ENCODE results near the gene XXYLT1. TPM values are rescaled to one million over a fixed set of nuclear protein-coding genes. Genes with fewer than 3 reads are reported as not detected.

The XXYLT1 gene
- total RNA-seq, 1 experiment from 2014 or later, result 7.3 TPM

GRCh38 chr3:195105389-195105788, 165.6 kb downstream of the XXYLT1 start:
- no peaks in the 10 kb centered on the region for H3K27me3 ChIP-seq (ENCODE audit: low read length)
- H3K27ac ChIP-seq (ENCODE audit: low read length), result no peak overlapping the region
- H3K9ac ChIP-seq (ENCODE audit: low read length), result no peak overlapping the region
- peaks cover 6% of the 10 kb centered on the region for H3K4me1 ChIP-seq (ENCODE audit: low read length)
- H3K4me2 ChIP-seq (ENCODE audit: low read depth, low read length, poor library complexity, severe bottlenecking), result no peak overlapping the region
- H3K79me2 ChIP-seq (ENCODE audit: low read length), result no peaks in the 10 kb centered on the region
- H3K36me3 ChIP-seq (ENCODE audit: insufficient read depth, low read length), result no peaks in the 10 kb centered on the region
- no peak for DNase-seq
- no peak overlapping the region for H2AFZ ChIP-seq (ENCODE audit: low read length)
- no peaks in the 10 kb centered on the region for H3K9me2 ChIP-seq (replicated peaks; ENCODE audit: insufficient read depth, low read length)
- H3K4me3 ChIP-seq (ENCODE audit: low read length), result no peak overlapping the region
- no peaks in the 10 kb centered on the region for H3K9me3 ChIP-seq (ENCODE audit: low read length)
- peaks cover 23% of the 10 kb centered on the region for H4K20me1 ChIP-seq (ENCODE audit: insufficient read depth, low read depth, low read length)

- H3K4me3 ChIP-seq (ENCODE audit: low read length), result no peak overlapping the region
- no peaks in the 10 kb centered on the region for H3K27me3 ChIP-seq (ENCODE audit: low read length)
- no peak for DNase-seq
- H3K9me2 ChIP-seq (replicated peaks; ENCODE audit: insufficient read depth, low read length), result no peaks in the 10 kb centered on the region
- H3K79me2 ChIP-seq (ENCODE audit: low read length), result no peaks in the 10 kb centered on the region
- H3K4me2 ChIP-seq (ENCODE audit: low read depth, low read length, poor library complexity, severe bottlenecking), result no peak overlapping the region
- H3K27ac ChIP-seq (ENCODE audit: low read length), result no peak overlapping the region
- H2AFZ ChIP-seq (ENCODE audit: low read length), result no peak overlapping the region
- H3K9me3 ChIP-seq (ENCODE audit: low read length), result no peaks in the 10 kb centered on the region
- no peak overlapping the region for H3K9ac ChIP-seq (ENCODE audit: low read length)
- no peaks in the 10 kb centered on the region for H3K36me3 ChIP-seq (ENCODE audit: insufficient read depth, low read length)
- peaks cover 27% of the 10 kb centered on the region for H4K20me1 ChIP-seq (ENCODE audit: insufficient read depth, low read depth, low read length)
- peaks cover 6% of the 10 kb centered on the region for H3K4me1 ChIP-seq (ENCODE audit: low read length)
These were observed 166.6 kb downstream of the XXYLT1 start for GRCh38 chr3:195104340-195104739.

GRCh38 chr3:195103623-195104022, 167.3 kb downstream of the XXYLT1 start:
- Histone ChIP-seq H3K9ac (ENCODE audit: low read length) (no peak overlapping the region), H4K20me1 (ENCODE audit: insufficient read depth, low read depth, low read length) (peaks cover 30% of the 10 kb centered on the region), H3K27ac (ENCODE audit: low read length) (no peak overlapping the region)

GRCh38 chr3:195102609-195103467, 168.1 kb downstream of the XXYLT1 start:
- Histone ChIP-seq H3K9me3 (ENCODE audit: low read length) (no peaks in the 10 kb centered on the region), H3K36me3 (ENCODE audit: insufficient read depth, low read length) (no peaks in the 10 kb centered on the region), H4K20me1 (ENCODE audit: insufficient read depth, low read depth, low read length) (peaks cover 33% of the 10 kb centered on the region), H3K9me2 (replicated peaks; ENCODE audit: insufficient read depth, low read length) (no peaks in the 10 kb centered on the region), H3K4me1 (ENCODE audit: low read length) (peaks cover 6% of the 10 kb centered on the region), H3K27ac (ENCODE audit: low read length) (no peak overlapping the region), H3K4me3 (ENCODE audit: low read length) (no peak overlapping the region), H3K4me2 (ENCODE audit: low read depth, low read length, poor library complexity, severe bottlenecking) (no peak overlapping the region), H3K27me3 (ENCODE audit: low read length) (no peaks in the 10 kb centered on the region), H2AFZ (ENCODE audit: low read length) (no peak overlapping the region), H3K79me2 (ENCODE audit: low read length) (no peaks in the 10 kb centered on the region), H3K9ac (ENCODE audit: low read length) (no peak overlapping the region)
- no peak for DNase-seq

More at GRCh38 chr3:195103623-195104022, 167.3 kb downstream of the XXYLT1 start:
- Histone ChIP-seq H3K79me2 (ENCODE audit: low read length) (no peaks in the 10 kb centered on the region), H3K4me3 (ENCODE audit: low read length) (no peak overlapping the region), H3K4me1 (ENCODE audit: low read length) (peaks cover 6% of the 10 kb centered on the region), H3K27me3 (ENCODE audit: low read length) (no peaks in the 10 kb centered on the region), H3K9me3 (ENCODE audit: low read length) (no peaks in the 10 kb centered on the region), H2AFZ (ENCODE audit: low read length) (no peak overlapping the region), H3K9me2 (replicated peaks; ENCODE audit: insufficient read depth, low read length) (no peaks in the 10 kb centered on the region), H3K36me3 (ENCODE audit: insufficient read depth, low read length) (no peaks in the 10 kb centered on the region), H3K4me2 (ENCODE audit: low read depth, low read length, poor library complexity, severe bottlenecking) (no peak overlapping the region)
- DNase-seq, result no peak

GRCh38 chr3:195101927-195102608, 168.9 kb downstream of the XXYLT1 start:
- DNase-seq, result no peak
- Histone ChIP-seq H2AFZ (ENCODE audit: low read length) (no peak overlapping the region), H3K36me3 (ENCODE audit: insufficient read depth, low read length) (no peaks in the 10 kb centered on the region), H4K20me1 (ENCODE audit: insufficient read depth, low read depth, low read length) (peaks cover 38% of the 10 kb centered on the region), H3K27ac (ENCODE audit: low read length) (no peak overlapping the region), H3K9me3 (ENCODE audit: low read length) (no peaks in the 10 kb centered on the region), H3K9ac (ENCODE audit: low read length) (no peak overlapping the region), H3K4me2 (ENCODE audit: low read depth, low read length, poor library complexity, severe bottlenecking) (no peak overlapping the region), H3K4me3 (ENCODE audit: low read length) (no peak overlapping the region), H3K79me2 (ENCODE audit: low read length) (no peaks in the 10 kb centered on the region), H3K27me3 (ENCODE audit: low read length) (no peaks in the 10 kb centered on the region), H3K9me2 (replicated peaks; ENCODE audit: insufficient read depth, low read length) (no peaks in the 10 kb centered on the region), H3K4me1 (ENCODE audit: low read length) (peaks cover 6% of the 10 kb centered on the region)

GRCh38 chr3:195101001-195101583, 169.9 kb downstream of the XXYLT1 start:
- no peaks in the 10 kb centered on the region for H3K27me3 ChIP-seq (ENCODE audit: low read length)
- H2AFZ ChIP-seq (ENCODE audit: low read length), result no peak overlapping the region
- no peaks in the 10 kb centered on the region for H3K36me3 ChIP-seq (ENCODE audit: insufficient read depth, low read length)
- no peak for DNase-seq
- no peak overlapping the region for H3K9ac ChIP-seq (ENCODE audit: low read length)
- H3K4me1 ChIP-seq (ENCODE audit: low read length), result peaks cover 1% of the 10 kb centered on the region
- no peaks in the 10 kb centered on the region for H3K79me2 ChIP-seq (ENCODE audit: low read length)
- no peaks in the 10 kb centered on the region for H3K9me3 ChIP-seq (ENCODE audit: low read length)
- H3K27ac ChIP-seq (ENCODE audit: low read length), result no peak overlapping the region
- peaks cover 45% of the 10 kb centered on the region for H4K20me1 ChIP-seq (ENCODE audit: insufficient read depth, low read depth, low read length)
- H3K9me2 ChIP-seq (replicated peaks; ENCODE audit: insufficient read depth, low read length), result no peaks in the 10 kb centered on the region
- no peak overlapping the region for H3K4me3 ChIP-seq (ENCODE audit: low read length)
- H3K4me2 ChIP-seq (ENCODE audit: low read depth, low read length, poor library complexity, severe bottlenecking), result no peak overlapping the region

GRCh38 chr3:195099951-195100785, 170.8 kb downstream of the XXYLT1 start:
- DNase-seq, result no peak
- Histone ChIP-seq H2AFZ (ENCODE audit: low read length) (no peak overlapping the region), H4K20me1 (ENCODE audit: insufficient read depth, low read depth, low read length) (peaks cover 45% of the 10 kb centered on the region), H3K79me2 (ENCODE audit: low read length) (no peaks in the 10 kb centered on the region), H3K27ac (ENCODE audit: low read length) (no peak overlapping the region), H3K36me3 (ENCODE audit: insufficient read depth, low read length) (no peaks in the 10 kb centered on the region), H3K9ac (ENCODE audit: low read length) (no peak overlapping the region), H3K9me2 (replicated peaks; ENCODE audit: insufficient read depth, low read length) (no peaks in the 10 kb centered on the region), H3K4me1 (ENCODE audit: low read length) (peaks cover 3% of the 10 kb centered on the region), H3K4me3 (ENCODE audit: low read length) (no peak overlapping the region), H3K9me3 (ENCODE audit: low read length) (no peaks in the 10 kb centered on the region), H3K27me3 (ENCODE audit: low read length) (no peaks in the 10 kb centered on the region), H3K4me2 (ENCODE audit: low read depth, low read length, poor library complexity, severe bottlenecking) (no peak overlapping the region)
